Prostate gland (tissue), 2 donors: ENCODE data around the gene MALRD1. TPM values are rescaled to one million over a fixed set of nuclear protein-coding genes. Genes with fewer than 3 reads are reported as not detected.

Experiments used
- DNase-seq: peaks from one replicate; pipeline ENCODE4 v3.0.0-alpha.2; 2019; ENCODE audit warnings: low spot score
- H3K27ac ChIP-seq, 2 donors: fragments of 200-600 bp; sonication (generic); 2 replicates each; pipeline ENCODE4 v1.5.1; 2017 to 2019
- H3K27me3 ChIP-seq: fragments of 200-600 bp; sonication (generic); replicated peaks from 2 replicates; pipeline ENCODE4 v1.5.1; 2019; ENCODE audit not compliant: insufficient read depth
- H3K36me3 ChIP-seq, 2 donors: fragments of 200-600 bp; sonication (generic); 1 replicate in 1 of 2; 2 replicates in 1 of 2; pipeline versions ENCODE4 v1.5.1 to v1.8.1; 2017 to 2019
- H3K4me1 ChIP-seq: fragments of 200-600 bp; sonication (generic); replicated peaks from 2 replicates; pipeline ENCODE4 v1.5.1; 2019
- H3K4me3 ChIP-seq, 2 donors: fragments of 200-600 bp; sonication (generic); 2 replicates each; pipeline ENCODE4 v1.5.1; 2017 to 2019
- H3K9me3 ChIP-seq: fragments of 200-600 bp; sonication (generic); 2 replicates; pipeline ENCODE4 v1.5.1; 2017
- POLR2A ChIP-seq: fragments of 450-650 bp; IDR thresholded peaks from one replicate; pipeline ENCODE4 v1.6.1; 2016; ENCODE audit warnings: antibody characterized with exemption, mild to moderate bottlenecking
- POLR2AphosphoS5 ChIP-seq: sonication (generic); formaldehyde crosslinking; IDR thresholded peaks from one replicate; pipeline ENCODE4 v1.6.1; 2017; ENCODE audit warnings: antibody characterized with exemption
- WGBS: methylation state at CpG from one replicate; pipeline ENCODE4 v1.1.5; 2018; 5-methylcytosine and 5-hydroxymethylcytosine counted together
- intact Hi-C: fragments of 100-400 bp; cut with DNase I; formaldehyde crosslinking; loops from one replicate; pipeline ENCODE4 v1.14.2; 2022
- total RNA-seq, 2 donors: library from RNA; depleted of rRNA; stranded (reverse); fragments of >200 nt; gene quantifications; one replicate each; pipeline ENCODE4 v1.1.0, GENCODE V29; 2016
- TF ChIP-seq, protein P1 (sequence below), 4 experiments: fragments of 200-600 bp in 2 of 4; fragments of 450-650 bp in 2 of 4; sonication (generic) in 2 of 4; IDR thresholded peaks; 1 replicate in 3 of 4; 2 replicates in 1 of 4; pipeline ENCODE4 v1.5.1; 2016 to 2019; ENCODE audit warnings: antibody characterized with exemption in 4 of 4, mild to moderate bottlenecking in 2 of 4, moderate library complexity in 2 of 4

MALRD1 gene
- total RNA-seq, 2 donors from 2014 or later: 2.1 TPM; not detected in 1

DNA sequence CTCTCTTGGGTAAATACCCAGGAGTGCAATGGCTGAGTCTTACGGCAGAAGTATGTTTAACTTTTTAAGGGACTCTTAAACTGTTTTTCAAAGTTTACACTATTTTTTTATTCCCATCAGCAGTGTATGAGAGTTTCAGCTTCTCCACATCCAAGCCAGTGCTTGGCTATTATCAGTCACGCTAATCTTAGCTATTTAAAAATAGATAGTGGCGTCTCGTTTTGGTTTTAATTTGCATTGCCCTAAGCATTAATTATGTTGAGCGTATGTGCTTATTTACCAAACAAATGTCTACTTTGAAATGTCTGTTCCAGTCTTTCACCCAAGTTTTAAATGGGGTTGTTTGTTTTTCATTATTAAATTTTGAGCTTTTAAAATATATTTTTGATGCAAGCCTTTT lies 164.0 kb downstream of the MALRD1 start:
- intact Hi-C loops: no loop called here
- TF ChIP-seq POLR2AphosphoS5: no peak
- no peak for TF ChIP-seq POLR2A
- TF ChIP-seq, protein P1, sequence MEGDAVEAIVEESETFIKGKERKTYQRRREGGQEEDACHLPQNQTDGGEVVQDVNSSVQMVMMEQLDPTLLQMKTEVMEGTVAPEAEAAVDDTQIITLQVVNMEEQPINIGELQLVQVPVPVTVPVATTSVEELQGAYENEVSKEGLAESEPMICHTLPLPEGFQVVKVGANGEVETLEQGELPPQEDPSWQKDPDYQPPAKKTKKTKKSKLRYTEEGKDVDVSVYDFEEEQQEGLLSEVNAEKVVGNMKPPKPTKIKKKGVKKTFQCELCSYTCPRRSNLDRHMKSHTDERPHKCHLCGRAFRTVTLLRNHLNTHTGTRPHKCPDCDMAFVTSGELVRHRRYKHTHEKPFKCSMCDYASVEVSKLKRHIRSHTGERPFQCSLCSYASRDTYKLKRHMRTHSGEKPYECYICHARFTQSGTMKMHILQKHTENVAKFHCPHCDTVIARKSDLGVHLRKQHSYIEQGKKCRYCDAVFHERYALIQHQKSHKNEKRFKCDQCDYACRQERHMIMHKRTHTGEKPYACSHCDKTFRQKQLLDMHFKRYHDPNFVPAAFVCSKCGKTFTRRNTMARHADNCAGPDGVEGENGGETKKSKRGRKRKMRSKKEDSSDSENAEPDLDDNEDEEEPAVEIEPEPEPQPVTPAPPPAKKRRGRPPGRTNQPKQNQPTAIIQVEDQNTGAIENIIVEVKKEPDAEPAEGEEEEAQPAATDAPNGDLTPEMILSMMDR (IDR thresholded peaks at IDR 0.05): no peak
- 20% methylated on average over 5 of the region's 5 CpGs for WGBS

DNA sequence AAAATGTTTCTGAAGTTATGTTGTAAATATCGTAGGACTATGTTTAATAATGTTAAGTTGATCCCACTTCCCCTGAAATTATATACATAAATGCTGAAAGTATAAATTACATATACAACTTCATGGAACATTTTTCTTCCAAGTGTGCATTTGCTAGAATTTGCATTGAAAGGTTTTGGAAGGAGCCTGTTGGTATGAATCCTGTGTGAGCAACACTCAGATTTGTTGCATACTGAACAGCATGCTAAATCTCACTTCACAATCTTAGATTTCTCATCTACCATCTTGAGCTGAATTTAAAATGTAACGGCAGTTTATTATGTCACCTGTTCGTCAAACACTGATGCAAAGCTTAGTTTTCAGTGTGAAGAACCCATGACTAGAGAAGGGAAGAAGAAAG lies 172.6 kb downstream of the MALRD1 start:
- DNase-seq: no peak
- H3K4me3 ChIP-seq: no peak overlapping the region
- intact Hi-C loops: no loop called here
- TF ChIP-seq POLR2A (no peak), POLR2AphosphoS5 (no peak)
- TF ChIP-seq, protein P1 (IDR thresholded peaks at IDR 0.05): no peak
- H3K27me3 ChIP-seq: no peaks in the 10 kb centered on the region
- H3K36me3 ChIP-seq: no peaks in the 10 kb centered on the region
- no peaks in the 10 kb centered on the region for H3K4me1 ChIP-seq
- no peak overlapping the region for H3K27ac ChIP-seq
- H3K9me3 ChIP-seq: no peaks in the 10 kb centered on the region
- WGBS: 88% methylated on average over 3 of the region's 3 CpGs

More for the DNA sequence above, 164.0 kb downstream of the MALRD1 start:
- no peaks in the 10 kb centered on the region for H3K4me1 ChIP-seq
- no peaks in the 10 kb centered on the region for H3K36me3 ChIP-seq
- H3K9me3 ChIP-seq: no peaks in the 10 kb centered on the region
- no peak for DNase-seq
- no peak overlapping the region for H3K4me3 ChIP-seq
- H3K27me3 ChIP-seq: no peaks in the 10 kb centered on the region
- no peak overlapping the region for H3K27ac ChIP-seq

DNA sequence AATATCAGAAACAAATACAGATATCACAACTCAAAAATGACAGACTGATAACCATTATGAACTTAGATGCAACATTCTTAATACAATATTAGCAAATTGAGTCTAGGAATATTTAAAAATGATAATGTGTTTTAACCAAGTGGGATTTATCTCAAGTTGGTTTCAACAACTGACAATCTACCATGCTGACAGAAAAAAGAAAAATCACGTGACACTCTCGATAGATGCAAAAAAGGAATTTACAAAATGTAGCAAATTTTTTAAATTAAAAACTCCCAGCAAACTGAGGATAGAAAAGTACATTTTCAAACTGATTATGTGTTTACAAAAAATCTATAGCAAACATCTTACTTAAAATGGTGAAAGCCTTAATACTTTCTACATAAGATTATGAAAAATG lies 177.4 kb downstream of the MALRD1 start:
- no peak for TF ChIP-seq POLR2A
- H3K27me3 ChIP-seq: no peaks in the 10 kb centered on the region
- intact Hi-C loops: no loop called here
- DNase-seq: no peak
- H3K9me3 ChIP-seq: no peaks in the 10 kb centered on the region
- 93% methylated on average over 2 of the region's 2 CpGs for WGBS
- no peaks in the 10 kb centered on the region for H3K4me1 ChIP-seq
- H3K27ac ChIP-seq: no peak overlapping the region
- H3K4me3 ChIP-seq: no peak overlapping the region
- H3K36me3 ChIP-seq: no peaks in the 10 kb centered on the region

DNA sequence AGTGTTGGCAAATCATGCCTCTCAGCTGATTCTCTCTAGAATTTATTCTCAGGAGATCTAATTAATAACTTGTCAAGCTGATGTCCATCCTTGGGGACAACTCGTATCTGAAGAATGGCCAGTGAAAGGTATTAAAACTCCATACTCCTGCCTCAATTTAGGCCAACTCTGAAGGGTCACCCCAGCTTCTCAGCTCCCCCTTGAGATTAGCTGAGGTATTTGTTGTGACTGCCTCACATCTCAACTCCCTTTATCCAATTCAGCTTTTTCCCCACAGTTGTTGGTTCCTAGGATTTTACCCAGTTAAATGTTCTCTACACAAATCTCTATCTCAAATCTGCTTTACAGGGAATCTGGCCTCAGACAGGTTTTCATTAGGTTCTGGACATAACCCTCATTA lies 182.4 kb downstream of the MALRD1 start:
- H3K9me3 ChIP-seq: no peaks in the 10 kb centered on the region
- no peak for DNase-seq
- no peaks in the 10 kb centered on the region for H3K4me1 ChIP-seq
- TF ChIP-seq, protein P1 (IDR thresholded peaks at IDR 0.05): no peak
- TF ChIP-seq POLR2AphosphoS5: no peak
- no peak for TF ChIP-seq POLR2A
- 89% methylated on average over 1 of the region's 1 CpG for WGBS
- H3K4me3 ChIP-seq: no peak overlapping the region
- no peaks in the 10 kb centered on the region for H3K27me3 ChIP-seq
- intact Hi-C loops: no loop called here
- no peak overlapping the region for H3K27ac ChIP-seq
- H3K36me3 ChIP-seq: no peaks in the 10 kb centered on the region

DNA sequence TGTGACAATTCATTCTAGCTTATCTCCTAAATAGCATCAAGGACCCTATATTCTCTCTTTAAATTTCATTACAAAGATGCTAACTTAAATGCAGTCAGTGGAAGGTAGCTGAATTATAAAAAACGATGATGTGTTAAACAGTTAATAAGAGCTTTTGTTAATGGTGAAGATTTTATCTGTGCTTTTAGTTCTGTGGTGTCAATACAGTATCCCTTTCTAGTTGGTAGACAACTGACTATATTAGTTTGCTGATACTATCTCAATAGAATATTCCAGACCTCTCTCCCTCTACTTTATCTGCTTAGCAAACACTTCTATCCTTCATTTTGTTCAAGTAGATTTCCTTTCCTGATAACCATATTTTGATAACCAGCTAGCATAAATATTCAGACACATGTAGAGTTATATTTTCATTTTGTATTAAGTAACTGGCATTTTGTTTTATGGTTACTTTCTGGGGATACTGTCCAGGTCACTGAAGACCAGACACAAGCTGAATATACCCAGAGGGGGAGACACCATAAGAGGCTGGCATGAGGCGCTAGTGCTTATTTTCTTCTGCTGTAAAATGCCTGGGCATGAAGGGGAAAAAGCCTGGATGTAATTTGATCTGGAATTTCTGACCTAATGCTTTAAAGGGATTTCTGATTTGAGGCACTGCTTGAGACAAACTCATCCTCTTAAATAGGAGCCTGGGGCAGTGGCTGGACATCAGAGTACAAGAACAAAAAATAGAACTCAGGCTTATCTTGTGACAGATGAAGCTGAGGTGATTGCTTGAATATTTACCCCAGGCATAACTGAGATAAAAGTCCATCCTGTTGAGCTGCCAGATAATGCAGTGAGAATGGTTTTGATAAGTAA lies 197.5 kb downstream of the MALRD1 start:
- intact Hi-C loops: no loop called here
- no peaks in the 10 kb centered on the region for H3K27me3 ChIP-seq
- WGBS: 30% methylated on average over 2 of the region's 2 CpGs
- DNase-seq: no peak
- H3K36me3 ChIP-seq: no peaks in the 10 kb centered on the region
- no peaks in the 10 kb centered on the region for H3K9me3 ChIP-seq
- no peak overlapping the region for H3K27ac ChIP-seq
- TF ChIP-seq POLR2AphosphoS5: no peak
- TF ChIP-seq POLR2A: no peak
- TF ChIP-seq, protein P1 (IDR thresholded peaks at IDR 0.05): no peak
- no peak overlapping the region for H3K4me3 ChIP-seq
- no peaks in the 10 kb centered on the region for H3K4me1 ChIP-seq
